ACHN (cell line): Measurements from ENCODE around the gene GMEB2.

Experiments
- DNase-seq: peaks from one replicate; pipeline ENCODE4 v3.0.0-alpha.2; 2015
- in situ Hi-C: cut with HindIII; loops from 2 replicates; pipeline ENCODE4 v1.10.0; 2017; ENCODE audit warnings: low sequenced_read_pairs, low pct_ligation_motif_present, low pct_unique_long_range_greater_than_20kb

The GMEB2 gene

DNA sequence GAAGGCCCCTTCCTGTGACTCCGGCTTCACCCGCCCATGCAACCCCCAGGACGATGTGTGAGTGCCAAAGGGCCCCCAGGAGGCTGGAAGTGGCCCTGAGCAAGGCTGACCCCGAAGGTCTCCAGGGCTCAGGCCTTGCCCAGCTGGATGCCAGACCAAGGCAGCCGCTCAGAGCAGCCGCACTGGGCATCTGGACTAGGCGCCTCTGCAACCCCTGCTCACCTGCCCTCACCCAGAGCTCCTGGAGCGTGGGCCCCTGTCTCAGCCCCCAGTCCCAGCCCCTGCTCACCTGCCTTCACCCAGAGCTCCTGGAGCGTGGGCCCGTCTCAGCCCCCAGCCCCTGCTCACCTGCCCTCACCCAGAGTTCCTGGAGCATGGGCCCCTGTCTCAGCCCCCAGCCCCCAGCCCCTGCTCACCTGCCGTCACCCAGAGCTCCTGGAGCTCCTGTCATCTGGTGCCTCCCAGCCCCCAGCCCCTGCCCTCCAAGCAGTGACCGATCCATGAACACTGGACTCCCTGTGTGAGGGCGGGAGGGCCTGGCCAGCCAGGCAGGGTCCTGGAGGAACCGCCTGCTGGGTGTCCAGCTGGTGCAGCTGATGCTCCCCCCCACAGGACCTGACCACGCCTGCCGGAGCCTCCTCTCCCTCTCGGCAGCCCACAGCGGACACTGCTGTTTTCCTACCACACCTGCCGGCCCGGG, 80.5 kb downstream of the GMEB2 start:
- DNase-seq = no peak
- in situ Hi-C loops = no loop called here

DNA sequence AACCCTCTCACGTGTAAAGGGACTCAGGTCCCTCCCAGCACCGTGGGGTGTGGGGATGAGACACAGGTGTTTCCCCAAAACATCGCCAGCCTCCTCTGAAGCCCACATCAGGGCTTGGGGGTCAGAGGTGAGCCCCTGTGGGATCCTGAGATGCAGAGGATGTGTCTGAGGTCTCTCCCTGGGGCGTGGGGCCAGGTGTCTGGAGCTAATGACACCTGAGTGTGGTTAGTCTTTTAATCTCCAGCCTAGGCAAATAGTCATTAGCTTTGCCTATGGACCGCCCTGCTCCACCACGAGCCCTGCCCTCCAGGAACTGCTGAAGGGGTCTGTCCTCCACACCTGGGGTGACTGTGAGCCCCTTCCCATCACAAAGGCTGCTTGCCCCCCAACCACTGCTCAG, 81.1 kb downstream of the GMEB2 start:
- in situ Hi-C loops = no loop called here
- DNase-seq = no peak

DNA sequence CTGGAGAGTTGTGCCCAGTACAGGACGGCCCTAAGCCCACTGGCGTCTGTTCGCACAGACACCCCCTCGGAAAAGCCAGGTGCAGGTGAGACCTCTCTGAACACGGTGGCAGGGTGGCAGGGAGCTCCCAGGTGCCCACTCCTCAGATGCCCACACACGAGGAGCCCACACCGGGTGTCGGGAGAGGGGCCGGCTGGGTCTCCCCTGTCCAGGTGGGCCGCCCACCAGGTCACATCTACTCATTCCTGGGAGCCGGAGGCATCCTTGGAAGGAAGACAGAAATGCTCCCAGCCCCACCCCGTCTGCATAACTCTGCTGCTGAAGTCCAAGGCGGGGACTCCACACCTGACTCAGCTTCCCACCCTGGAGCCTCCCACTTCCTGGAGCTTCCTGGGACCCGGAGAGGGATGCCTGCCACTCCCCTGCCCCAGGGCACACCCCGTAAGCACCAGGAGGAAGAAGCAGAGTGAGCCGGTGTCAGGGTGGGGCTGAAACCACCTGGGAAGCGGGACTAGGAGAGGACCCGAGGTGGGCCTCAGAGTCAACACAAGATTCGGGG, 81.9 kb downstream of the GMEB2 start:
- in situ Hi-C loops = no loop called here
- peak; percentile 14 for DNase-seq

DNA sequence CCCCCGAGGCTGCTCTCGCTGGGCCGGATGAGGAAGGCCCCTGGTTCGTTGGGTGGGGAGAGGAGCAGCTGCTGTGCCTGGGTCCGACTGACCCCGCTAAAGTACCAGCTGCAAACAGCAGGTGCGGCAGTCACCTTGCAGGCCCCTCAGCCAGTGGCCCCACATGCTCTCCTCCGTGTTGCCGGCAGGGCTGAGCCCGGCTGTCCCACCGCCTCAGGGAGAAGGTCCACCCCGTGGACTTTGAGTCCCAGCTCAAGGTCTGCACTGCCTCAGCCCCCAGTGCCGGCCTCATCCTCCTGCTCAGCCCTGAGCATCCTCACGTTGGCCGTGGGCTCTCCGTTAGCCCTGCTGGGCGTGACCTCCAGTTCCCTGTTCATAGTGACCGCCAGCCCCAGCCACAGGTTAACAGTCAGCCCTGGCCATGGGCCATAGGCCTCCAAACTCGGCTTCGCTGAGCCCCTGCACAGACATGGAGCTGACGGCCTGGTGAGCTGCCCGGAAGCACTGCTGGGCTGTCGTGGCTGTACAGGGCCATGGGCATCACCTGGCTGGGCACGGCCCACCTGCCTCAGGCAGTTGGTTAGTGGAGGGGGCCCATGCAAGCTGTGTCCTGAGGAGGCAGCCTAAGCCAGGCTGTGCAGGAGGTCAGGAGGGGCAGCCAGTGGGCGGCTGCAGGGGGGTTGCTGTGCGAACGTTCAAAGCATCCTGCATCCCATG, 82.5 kb downstream of the GMEB2 start:
- in situ Hi-C loops = no loop called here
- DNase-seq = no peak

DNA sequence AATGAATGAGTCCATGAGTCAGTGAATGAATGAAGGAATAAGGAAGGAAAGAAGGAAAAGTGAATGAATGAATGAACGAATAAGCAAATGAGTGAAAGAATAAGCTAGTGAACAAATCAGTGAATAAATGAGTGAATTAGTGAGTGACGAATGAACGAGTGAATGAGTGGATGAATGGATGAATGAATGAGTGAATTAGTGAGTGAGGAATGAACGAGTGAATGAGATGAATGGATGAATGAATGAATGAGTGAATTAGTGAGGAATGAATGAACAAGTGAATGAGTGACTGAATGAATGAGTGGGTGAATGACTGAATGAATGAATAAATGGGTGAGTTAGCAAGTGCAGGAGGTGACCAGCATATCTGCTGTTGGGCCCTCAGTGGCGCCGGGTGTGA, 83.2 kb downstream of the GMEB2 start:
- in situ Hi-C loops = no loop called here
- no peak for DNase-seq

DNA sequence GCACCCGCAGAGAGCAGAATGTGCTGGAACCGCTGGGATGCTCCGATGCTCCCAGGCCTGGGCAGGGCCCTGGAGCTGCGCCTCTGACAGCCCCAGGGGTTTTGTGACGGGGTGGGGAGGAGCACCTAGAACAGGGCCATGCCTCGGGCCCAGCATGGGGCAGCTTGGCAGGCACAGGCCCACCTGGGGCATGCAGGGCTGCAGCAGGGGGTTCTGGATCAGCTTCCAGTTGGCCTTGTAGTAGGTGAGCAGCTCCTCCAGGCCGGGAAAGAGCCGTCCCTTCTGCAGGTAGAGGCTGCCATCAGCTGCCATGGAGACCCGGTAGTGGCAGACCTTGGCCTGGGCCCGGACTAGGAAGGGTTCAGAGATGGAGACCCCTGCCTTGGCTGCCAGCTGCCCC, 83.8 kb downstream of the GMEB2 start:
- in situ Hi-C loops = no loop called here
- no peak for DNase-seq

DNA sequence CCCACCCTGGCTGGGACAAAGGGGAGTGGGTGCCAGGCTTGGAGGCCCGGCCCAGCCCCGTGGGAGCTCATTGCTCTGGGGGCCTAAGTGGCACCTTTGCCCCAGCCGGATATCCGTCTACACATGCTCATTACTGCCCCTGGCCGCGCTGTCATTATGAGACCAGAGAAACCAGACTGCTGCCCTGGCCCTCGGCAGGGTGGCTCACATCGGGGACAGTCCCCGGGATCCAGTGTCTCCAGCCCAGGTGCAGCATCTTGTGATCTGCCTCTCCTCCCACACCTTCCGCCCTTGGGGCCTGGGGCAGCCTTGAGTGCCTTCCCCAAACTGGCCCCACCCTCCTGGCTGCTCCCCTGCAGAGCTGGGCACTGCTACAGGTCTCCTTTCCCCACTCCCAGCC, 84.2 kb downstream of the GMEB2 start:
- in situ Hi-C loops = no loop called here
- no peak for DNase-seq

DNA sequence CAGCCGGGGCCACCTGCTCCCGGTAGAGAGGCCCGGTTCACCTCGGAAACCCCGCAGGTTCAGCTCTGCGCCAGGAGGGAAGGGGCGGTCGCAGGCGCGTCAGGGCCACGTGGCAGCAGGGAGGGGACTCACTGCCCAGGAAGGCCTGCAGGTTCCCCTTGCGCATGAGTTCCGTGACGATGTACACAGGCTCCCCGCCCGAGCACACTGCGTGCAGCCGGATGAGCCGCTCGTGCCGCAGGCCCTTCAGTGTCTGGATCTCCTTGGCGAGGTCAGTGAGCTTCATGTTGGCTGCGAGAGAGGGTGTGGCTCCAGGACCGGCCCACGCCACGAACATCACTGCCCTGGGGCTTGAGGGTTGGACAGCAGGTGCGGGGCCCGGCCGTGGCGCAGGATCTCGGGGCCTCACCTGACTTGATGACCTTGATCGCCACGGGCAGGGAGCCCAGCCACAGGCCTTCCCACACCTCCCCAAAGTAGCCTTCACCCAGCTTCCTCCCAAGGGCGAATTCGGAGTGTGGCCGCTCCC, 84.8 kb downstream of the GMEB2 start:
- in situ Hi-C loops = no loop called here
- no peak for DNase-seq

DNA sequence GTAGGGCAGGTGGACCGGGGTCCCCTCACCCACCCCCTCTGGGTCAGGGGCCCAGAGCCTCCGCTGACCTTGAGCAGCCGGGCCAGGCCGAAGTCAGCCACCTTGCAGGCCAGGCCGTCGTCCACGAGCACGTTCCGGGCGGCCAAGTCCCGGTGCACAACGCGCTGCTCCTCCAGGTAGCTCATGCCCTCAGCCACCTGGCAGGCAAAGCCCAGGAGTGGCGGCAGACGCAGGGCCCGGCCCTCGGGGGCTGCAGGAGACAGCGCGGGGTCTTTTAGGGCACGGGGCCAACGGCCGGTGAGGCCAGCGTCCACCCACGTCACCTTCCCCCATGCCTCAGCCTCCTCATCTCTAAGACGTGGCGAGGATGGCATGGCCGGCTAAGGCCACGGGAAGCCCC, 85.5 kb downstream of the GMEB2 start:
- DNase-seq = no peak
- in situ Hi-C loops = no loop called here

DNA sequence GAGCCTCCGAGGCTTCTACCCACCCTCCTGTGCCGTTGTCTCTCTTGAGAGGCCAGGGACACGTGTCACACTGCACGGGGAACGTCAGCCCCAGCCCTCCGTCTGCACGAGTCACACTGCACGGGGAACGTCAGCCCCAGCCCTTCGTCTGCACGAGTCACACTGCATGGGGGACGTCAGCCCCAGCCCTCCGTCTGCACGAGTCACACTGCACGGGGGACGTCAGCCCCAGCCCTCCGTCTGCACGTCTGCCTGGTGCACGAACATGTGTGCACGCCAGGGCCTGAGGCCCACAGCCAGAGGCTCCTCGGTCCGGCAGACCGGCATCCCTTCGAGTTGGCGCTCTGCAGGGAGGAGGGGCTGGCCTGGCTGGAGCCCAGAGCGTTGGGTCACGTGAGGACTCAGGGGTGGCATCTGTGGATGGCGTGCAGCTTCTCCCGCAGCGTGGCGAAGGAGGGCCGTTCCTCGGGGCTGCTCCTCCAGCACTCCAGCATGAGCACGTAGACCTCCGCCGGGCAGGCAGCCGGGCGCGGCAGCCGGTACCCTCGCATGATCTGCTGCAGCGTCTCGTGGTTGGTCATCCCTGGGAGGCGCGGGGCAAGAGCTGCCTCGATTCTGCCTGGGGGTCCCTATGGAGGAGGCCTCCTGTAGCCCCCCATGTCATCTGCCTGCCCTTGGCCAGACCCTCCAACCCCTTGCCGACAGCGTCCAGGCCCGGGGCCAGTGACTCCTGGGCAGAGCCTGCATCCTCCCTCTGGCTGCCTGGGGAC, 86.3 kb downstream of the GMEB2 start:
- in situ Hi-C loops = no loop called here

DNA sequence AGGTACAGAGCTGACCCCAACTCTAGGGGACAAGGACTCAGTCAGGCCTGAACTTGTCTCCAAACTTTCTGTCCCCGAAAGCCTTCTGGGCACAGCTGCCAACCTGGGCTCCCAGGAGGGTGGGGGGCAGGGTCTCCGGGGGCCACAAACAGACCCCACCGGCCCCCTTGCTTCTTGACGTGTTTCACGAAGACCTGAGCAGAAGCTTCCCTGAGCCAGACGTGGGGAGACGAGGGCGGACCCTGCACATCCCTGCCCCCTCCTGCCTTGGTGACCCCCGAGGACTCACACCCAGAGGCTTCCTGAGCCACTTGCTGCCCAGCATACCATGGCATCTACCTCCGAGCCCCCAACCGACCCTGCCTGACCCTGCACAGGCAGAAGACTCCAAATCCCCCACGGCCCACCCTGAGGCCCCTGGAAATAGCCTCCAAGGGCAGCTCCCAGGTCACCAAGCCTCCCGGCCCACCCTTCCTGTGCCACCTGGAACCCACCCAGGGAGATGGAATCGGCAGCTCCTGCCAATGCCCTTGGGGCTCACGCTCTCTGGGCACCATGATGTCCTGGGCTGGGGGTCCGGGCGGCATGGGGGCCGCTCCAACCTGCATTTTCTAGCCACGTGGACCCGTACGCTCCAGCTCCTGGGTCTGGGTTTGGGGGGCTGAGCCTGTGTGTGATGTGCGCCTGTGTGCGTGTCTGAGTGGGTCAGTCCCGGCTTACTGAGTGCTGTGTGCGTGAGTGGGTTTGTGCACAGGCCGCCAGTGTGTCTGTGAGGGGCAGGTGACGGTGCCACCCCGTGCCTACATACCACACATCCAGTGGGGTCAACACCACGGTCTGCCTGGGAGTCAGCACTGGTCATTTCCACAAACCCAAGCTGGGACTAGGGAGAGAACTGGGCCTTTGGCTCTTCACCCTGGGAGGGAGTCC, 87.2 kb downstream of the GMEB2 start:
- DNase-seq = no peak
- in situ Hi-C loops = no loop called here

More for the DNA sequence above, 86.3 kb downstream of the GMEB2 start:
- DNase-seq = no peak

DNA sequence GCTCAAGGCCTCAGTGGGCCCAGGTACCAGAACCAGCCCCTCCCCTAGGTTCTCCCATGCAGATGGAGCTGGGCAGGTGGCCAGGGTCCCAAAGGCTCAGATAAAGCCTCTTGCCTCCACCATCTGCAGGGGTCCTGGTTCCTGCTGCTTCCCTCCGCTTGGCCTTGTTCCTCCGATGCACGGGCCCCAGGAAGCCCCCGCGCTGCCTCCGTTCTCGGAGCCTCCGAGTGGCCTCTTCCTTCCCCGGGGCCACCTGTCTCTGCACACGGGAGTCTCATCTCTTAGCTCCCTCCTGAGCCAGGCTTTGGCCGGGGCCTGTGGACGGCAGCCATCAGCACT, 87.8 kb downstream of the GMEB2 start:
- in situ Hi-C loops = no loop called here
- no peak for DNase-seq

DNA sequence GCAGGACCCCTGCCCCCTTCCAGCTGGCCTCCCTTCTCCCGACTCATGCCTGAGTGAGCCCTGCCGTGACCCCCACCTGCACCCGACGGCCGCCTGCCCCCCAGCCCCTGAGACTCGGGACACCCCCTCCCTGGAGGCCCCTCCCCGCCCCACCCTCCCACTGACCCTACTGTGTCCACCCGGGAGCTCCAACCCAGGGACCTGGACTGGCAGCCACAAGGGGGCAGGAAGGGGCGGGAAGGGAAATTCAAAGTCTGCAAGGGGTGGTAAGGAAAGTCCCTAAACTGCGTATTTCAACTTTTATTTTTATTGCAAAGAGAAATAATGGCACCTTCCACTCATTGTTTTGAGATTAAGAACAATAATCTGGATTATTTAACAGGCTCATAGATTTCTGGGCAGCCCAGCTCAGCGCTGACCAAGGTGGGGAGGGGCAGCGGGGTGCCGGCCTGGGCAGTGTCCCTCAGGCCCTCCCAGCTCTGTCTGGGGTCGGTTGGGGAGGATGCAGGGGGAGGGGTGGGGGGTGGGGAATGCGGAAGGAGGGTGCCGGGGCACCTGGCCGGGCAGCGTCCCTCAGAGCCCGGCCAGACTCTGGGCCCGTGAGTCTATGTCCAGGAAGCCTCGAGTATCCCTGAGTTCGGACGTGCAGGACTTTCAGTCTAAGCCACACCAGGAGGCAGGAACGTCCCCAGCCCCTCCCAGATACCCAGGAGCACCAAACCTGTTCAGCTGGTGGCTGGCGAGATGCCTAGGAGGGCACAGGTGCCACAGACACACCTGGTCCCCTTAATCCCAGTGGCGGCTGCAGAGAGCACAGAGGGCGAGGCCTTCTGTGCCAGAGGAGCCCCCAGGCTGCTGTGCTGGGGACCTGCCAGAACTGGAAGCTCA, 88.5 kb downstream of the GMEB2 start:
- in situ Hi-C loops = no loop called here
- peak; percentile 63 for DNase-seq
